Glomerular endothelial cell (primary cell): ENCODE measurements around the gene AOPEP. TPM values are rescaled to one million over a fixed set of nuclear protein-coding genes. Genes with fewer than 3 reads are reported as not detected.

ENCODE experiments used
- DNase-seq: peaks from one replicate; pipeline ENCODE4 v3.0.0-alpha.2; 2011; ENCODE audit warnings: low read depth, low spot score; ENCODE audit errors: extremely low read depth
- total RNA-seq: library from RNA; depleted of rRNA; stranded (reverse); fragments of >200 nt; gene quantifications from 2 replicates; pipeline ENCODE4 v1.2.3, GENCODE V29; 2015

Gene AOPEP
- total RNA-seq, 1 donor from 2014 or later: 20.7 TPM

DNA sequence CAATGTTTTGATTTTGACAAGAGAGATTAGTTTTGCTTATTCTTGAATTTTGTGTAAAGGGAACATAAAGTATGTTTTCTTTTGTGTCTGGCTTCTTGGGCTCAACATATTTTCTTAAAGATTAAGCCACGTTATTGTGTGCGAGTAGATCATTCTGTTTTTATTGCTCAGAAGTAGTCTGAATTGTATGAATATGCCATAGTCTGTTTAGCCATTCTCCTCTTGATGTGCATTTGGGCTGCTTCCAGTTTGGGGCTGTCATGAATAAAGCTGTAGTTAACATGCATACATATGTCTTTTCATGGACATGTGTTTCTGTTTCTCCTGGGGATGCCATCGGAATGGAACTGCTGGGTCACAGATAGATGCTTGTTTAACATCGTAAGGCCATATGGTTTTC is 392.1 kb downstream of the AOPEP start:
- DNase-seq: no peak

- DNase-seq: no peak
These were observed 394.4 kb downstream of the AOPEP start for GRCh38 chr9:95120781-95121370.

DNA sequence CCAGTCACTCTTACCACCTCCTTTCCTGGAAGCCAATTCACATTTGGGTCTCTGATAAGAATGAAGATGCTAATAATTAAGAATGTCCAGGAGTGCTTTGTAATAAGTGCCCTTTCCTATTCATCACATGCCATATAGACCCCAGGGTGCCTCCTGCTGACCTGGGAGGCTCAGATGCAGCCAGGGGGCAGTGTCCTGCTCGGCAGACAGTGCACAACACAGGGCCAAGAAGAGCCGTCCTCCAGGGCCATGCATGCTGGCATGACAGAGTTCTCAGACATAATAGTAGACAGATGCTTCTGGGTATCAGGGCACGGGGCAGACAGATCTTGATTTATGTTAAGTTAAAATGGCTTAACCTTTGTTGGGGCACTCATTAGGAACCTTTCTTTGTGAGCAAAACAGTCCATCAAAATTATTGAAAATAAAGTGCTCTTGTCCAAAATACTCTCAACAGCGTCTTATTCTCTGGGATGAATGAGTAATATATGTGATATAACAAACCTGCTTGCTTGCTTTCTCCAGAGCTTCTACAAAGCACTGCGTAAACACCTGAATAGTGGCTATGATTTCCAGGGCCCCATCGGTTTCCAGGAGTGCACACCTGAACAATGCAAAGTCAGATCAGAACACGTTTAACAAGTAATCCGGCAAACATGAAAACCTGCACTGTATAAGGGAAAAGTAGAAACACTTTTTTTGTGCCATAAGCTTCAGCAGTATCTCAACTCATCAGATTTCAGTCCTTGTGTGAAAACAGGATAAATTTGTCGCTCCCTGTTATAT is 398.3 kb downstream of the AOPEP start:
- no peak for DNase-seq

DNA sequence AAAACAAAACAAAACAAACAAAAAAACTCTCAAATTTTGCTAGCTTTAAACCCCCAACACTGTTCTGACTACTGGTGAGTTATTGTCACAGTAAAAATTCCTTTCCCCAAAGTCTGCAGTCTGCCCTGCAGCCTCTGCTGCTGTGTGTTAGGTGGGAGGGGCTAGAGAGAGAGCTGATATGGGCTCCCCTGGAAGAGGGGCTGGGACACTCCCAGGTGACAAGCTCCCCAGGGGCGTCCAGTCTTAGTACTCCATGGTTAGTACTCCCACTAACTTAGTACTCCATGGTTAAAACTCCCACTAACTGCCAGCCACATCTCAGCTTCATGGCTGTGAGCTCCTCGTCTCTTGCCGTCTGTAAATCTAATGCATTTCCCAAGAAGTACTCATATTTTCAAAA is 399.2 kb downstream of the AOPEP start:
- no peak for DNase-seq

DNA sequence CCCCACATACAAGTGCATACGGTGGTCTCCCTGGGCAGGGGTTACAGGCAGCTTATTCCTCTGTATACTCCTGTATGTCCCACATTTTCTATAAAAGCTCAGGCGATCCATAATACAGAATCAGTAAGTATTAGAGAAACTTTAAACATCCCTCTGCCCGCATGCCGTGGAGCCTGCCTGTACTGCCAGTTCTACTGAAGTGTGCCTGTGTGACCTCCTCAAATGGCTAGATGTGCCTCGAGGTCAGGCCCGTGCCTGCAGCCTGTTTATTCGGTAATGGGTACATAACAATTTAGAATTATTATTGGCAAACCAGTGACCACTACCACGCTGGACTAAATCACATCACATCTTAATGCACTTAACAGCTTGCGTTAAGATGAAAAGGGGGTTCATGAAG is 400.2 kb downstream of the AOPEP start:
- DNase-seq: no peak

DNA sequence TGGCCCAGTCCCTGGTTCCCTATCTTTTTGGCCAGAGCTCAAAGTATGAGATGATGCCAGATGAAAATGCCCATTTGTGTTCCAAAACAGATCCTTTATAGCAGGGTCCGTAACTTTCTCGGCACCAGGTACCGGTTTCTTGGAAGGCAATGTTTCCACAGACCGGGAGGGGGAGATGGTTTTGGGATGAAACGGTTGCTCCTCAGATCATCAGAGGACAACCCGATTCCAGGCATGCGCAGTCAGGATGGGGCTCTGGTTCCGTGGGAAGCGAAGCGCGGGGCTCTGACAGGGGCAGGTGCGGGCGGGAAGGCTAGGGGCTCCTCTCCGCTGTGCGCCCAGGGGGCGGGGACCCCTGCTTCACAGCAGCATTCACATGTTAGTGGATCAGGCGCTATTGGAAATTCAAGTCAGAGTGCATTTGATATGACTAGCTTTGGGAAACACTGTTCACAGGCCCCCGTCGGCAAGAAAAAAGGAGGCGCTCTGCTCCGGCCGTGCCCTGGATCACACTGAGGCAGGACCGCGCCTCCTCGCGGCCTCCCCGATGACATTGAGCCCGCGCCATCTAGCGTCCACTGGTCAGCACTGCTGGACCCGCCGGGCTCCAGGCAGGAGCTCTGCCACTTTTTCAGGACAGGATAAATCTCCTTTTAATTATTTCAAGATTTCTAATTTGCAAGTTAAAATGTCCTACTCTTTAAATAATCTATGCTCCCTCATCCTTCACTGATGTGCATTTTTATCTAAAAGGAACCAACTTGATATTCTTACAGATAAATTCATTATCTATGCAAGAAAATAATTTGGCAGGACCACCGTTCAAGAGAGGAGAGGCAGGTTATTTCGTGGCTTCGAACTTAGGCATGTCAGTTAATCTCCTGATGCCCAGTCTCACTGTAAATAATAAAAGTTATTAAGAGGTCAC is 401.0 kb downstream of the AOPEP start:
- no peak for DNase-seq

GRCh38 chr9:95128177-95128524 is 401.7 kb downstream of the AOPEP start:
- DNase-seq: no peak

DNA sequence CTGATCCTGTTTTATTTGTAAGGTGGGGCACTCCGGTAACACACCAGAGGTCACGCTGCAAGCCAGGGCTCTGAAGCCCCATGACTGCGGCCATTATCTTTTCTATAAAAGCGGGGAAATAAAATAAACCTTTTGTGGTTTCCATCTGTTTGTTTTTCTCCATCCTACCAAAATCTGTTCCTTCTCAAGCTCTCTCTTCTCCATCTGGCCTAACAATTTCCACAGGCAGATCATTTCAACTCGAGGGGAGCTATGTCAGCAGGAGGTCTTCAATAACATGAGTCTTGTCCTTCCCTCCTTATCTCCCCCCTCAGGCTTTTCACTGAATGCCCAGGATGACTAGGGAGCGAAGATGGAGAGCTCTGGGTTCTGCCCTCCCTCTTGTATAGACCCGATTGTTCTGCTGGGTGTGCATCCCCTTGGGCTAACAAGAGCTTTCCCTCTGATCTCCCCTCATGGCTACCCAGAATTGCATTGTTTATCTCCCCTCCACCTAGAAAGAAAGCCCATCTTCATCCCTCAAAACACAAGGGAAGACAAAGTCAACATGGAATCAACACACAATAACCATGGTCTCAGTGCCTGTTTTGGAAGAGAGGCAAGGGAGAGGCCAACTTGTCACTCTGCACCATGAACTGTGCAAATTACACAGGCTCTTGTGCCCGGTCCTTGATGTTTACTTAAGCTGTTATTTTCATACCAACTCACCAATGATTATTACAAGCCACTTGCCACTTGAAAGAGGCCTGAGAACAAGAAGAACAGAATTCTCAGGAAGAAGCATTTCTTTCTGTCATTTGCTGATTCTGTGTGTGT is 403.2 kb downstream of the AOPEP start:
- DNase-seq: no peak

DNA sequence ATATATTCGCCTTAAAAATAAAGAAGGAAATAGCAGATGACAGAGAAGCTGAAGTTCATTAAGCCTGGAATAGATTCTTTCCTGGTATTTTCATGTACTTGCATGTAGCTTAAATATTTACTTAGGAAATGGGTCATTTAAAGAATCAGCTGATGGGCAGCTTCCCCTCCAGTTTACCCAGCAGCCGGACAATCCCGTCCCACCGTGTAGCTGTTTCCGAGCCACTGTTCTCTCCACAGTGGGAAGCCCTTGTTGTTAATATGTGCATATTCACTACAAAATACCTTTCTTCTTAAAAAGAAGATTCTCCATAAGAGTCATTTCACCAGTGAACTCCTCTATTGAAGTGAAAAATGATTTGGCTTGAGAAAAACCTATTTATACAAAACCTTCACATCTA is 404.0 kb downstream of the AOPEP start:
- DNase-seq: no peak

DNA sequence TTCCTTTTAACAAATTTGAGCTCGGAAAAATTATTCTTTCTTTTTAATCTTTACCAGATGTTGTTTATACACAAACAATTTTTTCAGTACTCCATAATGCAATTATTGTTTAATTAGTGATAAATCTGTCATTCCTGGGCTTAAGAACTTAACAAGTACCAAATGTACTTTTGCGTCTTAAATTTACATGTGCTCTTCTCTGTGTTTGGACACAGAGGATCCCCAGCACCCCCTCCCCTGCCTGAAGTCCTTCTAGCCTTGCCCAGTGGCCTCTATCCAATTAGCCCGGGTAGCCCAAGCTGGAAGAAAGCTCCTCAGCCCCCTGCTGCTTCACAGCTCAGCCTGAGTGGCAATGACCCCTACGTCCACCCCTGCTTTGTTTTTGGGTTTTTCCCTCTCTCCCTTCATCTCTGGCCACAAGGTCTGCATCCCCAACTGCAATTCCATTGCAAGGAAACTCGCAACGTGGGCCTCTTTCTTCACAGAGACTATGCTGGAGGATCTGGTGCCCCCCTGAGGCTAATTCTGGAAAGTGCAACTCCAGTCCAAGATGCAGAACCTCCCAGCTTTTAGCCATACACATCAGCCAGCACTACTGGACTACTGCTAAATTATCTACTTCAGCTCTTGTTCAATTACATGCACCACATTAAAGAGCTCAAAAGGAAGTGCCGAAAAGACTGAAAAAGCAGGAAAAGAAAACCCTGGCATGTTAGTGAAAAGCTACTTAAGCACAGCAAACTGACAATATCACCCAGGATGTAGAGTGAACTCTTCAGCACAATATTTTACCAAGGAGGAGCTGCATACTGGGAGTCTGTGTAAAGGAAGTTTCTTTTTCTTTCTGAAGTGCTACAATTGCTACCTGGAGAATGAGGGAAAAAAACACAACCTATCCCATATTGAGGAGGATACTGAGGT is 404.8 kb downstream of the AOPEP start:
- DNase-seq: no peak

DNA sequence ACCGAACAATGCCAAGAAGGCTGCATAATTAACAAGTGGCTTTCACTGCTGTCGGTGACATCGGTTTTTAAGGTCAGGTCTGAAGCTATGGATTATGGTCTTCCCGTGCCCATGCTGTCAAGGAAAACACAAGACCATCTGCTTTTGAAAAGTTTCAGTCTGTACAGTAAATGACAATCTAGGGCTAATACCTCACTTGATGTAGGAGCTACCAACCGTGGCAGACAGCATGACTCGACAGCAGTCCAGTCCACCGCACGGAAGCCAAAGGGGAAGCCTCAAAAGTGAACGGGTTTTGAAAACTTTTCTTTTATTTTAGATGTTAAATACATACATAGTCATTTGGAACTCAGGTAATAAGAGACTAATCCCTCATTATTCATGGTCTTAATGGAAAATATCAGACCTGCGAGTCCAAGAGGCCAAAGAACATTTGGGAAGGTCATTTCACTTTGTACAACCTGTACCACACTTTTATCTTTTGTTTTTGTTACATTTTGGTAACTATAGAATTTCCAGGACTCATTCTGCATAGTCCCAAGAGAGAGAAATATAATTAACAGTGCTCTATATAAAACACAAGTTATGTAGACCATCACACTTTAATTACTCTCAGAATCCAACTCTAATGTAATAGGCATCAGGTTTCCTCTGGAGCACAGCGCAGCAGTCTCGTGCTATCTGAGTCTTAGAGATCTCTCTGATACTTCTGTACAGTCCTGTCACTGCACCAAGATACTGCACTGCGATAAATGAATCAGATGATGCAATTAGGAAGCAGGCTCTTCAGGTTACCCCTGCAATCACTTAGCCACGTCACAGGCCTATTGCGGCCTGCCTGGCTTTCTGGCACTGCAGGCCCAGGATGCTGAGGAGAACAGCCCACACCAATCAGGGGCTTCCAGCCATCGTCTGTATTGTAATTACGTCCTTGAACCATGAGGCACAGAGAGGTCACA is 406.1 kb downstream of the AOPEP start:
- no peak for DNase-seq

DNA sequence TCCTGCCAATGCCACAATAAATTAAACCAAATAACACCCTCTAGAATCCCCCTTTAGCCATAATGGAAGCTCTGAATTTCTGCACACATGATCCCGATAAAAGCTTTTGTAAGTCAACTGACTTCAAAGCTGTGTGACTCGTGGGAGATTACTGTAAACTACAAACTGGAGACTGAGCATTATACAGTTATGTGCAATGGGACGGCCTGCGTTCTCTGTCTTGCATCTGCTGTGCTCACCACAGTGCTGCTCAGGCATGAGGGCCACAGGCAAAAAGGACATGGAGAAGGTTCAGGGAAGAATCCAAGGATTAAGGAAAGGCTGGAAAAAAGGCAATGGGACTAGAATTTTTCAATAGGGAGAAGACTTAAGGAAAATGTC is 406.8 kb downstream of the AOPEP start:
- DNase-seq: no peak

DNA sequence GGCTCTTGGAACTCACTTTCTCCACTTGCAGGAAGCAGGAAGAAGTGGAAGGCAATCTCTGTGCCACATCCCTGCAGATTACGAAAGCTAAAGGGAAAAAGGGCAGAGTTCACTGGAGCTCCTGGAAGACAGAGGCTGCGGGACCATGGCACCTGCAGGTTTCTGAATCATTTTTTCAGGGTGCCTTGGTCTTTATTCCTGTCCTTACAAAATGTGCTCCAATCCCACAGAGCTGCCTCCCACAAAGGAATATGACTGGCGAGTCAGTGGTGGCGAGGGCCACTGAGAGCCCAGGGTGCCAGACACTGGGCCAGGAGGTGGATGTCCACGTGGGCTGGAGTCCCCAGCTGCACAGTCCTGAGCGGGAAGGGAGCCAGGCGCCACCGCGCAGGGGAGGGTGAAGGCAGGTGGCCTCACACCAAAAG is 408.0 kb downstream of the AOPEP start:
- DNase-seq: no peak

DNA sequence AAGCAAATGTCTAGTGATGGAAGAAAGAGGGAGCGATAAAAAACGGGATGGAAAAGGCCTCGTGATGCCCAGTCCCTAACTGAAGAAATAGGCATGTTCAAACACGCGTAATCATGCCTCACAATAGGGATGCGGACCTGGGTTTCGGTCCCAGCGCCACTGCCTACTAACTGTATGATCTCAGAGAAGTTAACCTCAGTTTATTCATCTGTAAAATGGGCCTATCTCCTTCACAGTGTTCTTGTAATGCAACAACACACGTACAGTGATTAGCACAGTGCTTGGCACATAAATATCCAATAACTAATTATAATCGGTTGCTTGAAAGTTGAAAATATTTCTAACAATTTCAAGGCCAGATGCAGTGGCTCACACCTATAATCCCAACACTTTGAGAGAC is 409.3 kb downstream of the AOPEP start:
- DNase-seq: no peak

Other genes with a start within 250 kb of the AOPEP start
- gene PCAT7, start 171.6 kb upstream of the AOPEP start, total RNA-seq: not detected in 2 replicates
- gene FBP2, start 132.9 kb upstream of the AOPEP start, total RNA-seq: not detected in 2 replicates
- gene FBP1, start 87.2 kb upstream of the AOPEP start, total RNA-seq: 1.7 TPM in 1 of 2 replicates, not detected in the other